Fibroblast of lung (primary cell): ENCODE measurements around the gene MLLT6. TPM values are rescaled to one million over a fixed set of nuclear protein-coding genes. Genes with fewer than 3 reads are reported as not detected.

Source experiments
- DNase-seq, 2 donors: peaks; one replicate each; pipeline versions ENCODE4 v3.0.0 to v3.0.0-alpha.2; 2010; ENCODE audit warnings: low read depth in 2 of 2
- H2AFZ ChIP-seq: 2 replicates; pipeline ENCODE4 v1.5.1; 2012; ENCODE audit warnings: low read length, control low read depth, inconsistent platforms
- H3K27ac ChIP-seq: 2 replicates; pipeline ENCODE4 v1.5.1; 2011; ENCODE audit warnings: low read length, control low read depth; ENCODE audit not compliant: insufficient read depth
- H3K27me3 ChIP-seq: 2 replicates; pipeline ENCODE4 v1.5.1; 2011; ENCODE audit warnings: mild to moderate bottlenecking, low read length; ENCODE audit not compliant: control insufficient read depth, insufficient read depth
- H3K36me3 ChIP-seq: 2 replicates; pipeline ENCODE4 v1.5.1; 2011; ENCODE audit warnings: low read length; ENCODE audit not compliant: control insufficient read depth, insufficient read depth
- H3K4me1 ChIP-seq: 2 replicates; pipeline ENCODE4 v1.5.1; 2011; ENCODE audit warnings: low read length; ENCODE audit not compliant: control insufficient read depth, insufficient read depth; ENCODE audit errors: extremely low read depth
- H3K4me2 ChIP-seq: 2 replicates; pipeline ENCODE4 v1.5.1; 2011; ENCODE audit warnings: low read length, control low read depth; ENCODE audit not compliant: insufficient read depth; ENCODE audit errors: extremely low read depth
- H3K4me3 ChIP-seq, 4 experiments: fragments of 200-600 bp in 1 of 4; sonication (generic) in 1 of 4; replicated peaks in 1 of 4; 2 replicates each; pipeline ENCODE4 v1.5.1; 2011 to 2016; ENCODE audit warnings: low read length in 4 of 4, low read depth in 3 of 4, mild to moderate bottlenecking in 3 of 4, control low read depth in 2 of 4, inconsistent platforms in 1 of 4, mixed read lengths in 1 of 4; ENCODE audit not compliant: insufficient read depth in 1 of 4; ENCODE audit errors: control extremely low read depth in 1 of 4
- H3K79me2 ChIP-seq: 2 replicates; pipeline ENCODE4 v1.5.1; 2012; ENCODE audit warnings: mild to moderate bottlenecking, low read length, inconsistent platforms; ENCODE audit not compliant: control insufficient read depth, insufficient read depth
- H3K9ac ChIP-seq: 2 replicates; pipeline ENCODE4 v1.5.1; 2011; ENCODE audit warnings: mild to moderate bottlenecking, low read length, control low read depth; ENCODE audit not compliant: insufficient read depth
- H3K9me3 ChIP-seq: 2 replicates; pipeline ENCODE4 v1.5.1; 2012; ENCODE audit warnings: low read depth, low read length; ENCODE audit not compliant: control insufficient read depth, insufficient read depth
- H4K20me1 ChIP-seq: 2 replicates; pipeline ENCODE4 v1.5.1; 2011; ENCODE audit warnings: low read length; ENCODE audit not compliant: control insufficient read depth, insufficient read depth; ENCODE audit errors: extremely low read depth
- EZH2 ChIP-seq: IDR thresholded peaks from 2 replicates; pipeline ENCODE4 v1.5.1; 2012; ENCODE audit warnings: low read length, control low read depth, mild to moderate bottlenecking; ENCODE audit errors: missing control alignments
- polyA plus RNA-seq, 2 donors: library from polyadenylated mRNA; depleted of rRNA in 1 of 2; stranded (reverse) in 1 of 2; unstranded in 1 of 2; fragments of >200 nt; gene quantifications; 2 replicates each; pipeline ENCODE4 v1.2.1, GENCODE V29; 2011 to 2012; ENCODE audit warnings: missing spikeins in 1 of 2
- total RNA-seq: library from RNA; depleted of rRNA; stranded (reverse); fragments of >200 nt; gene quantifications from 2 replicates; pipeline ENCODE4 v1.2.1, GENCODE V29; 2014
- TF ChIP-seq, protein P1 (sequence below), 2 donors: IDR thresholded peaks in 1 of 2; conservative IDR thresholded peaks in 1 of 2; 1 replicate in 1 of 2; 2 replicates in 1 of 2; pipeline ENCODE4 v1.5.1; 2011 to 2012; ENCODE audit warnings: low read length in 2 of 2, control low read depth in 1 of 2, inconsistent platforms in 1 of 2, low read depth in 1 of 2, mild to moderate bottlenecking in 1 of 2

MLLT6 gene
- total and polyA plus RNA-seq, 2 donors (not counting 1 experiment from before 2014, with no cell fraction given): 15.4 to 17.7 TPM

DNA sequence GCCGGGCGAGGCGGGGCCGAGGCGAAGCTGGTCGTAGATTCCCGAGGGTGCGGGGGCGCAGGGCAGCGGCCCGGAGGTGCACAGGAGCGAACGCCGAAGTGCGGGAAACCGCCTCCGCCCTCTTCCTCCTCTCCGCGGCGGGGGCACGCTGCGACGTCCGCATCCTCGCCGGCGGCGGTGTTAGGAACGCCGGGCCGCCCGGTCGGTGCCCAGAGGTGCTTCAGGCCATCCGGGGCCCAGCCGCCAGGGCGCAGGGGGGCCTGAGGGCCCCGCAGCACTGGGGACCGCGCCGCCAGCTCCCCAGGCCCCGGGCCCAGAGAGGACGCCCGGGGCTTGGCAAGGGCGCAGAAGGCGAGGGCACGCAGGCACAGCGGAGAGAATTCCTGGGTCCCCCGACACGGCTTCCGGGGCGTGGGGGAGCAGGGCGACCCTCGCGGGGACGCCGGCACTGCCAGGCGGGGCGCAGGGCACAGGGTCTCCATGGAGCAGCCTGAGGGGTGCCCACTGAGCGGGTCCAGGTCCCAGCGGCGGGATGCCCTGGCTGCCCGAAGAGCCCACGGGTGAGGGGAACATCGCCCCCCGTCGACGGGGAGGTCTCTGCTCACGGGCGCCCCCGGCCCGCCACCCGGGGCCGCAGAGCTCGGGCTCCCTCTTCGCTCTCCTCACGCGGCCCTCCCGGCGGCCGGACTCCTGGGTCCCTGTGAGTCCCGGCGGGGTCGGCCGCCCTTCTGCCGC is 30.9 kb upstream of the MLLT6 start:
- DNase-seq: no peak
- peaks cover 50% of the 10 kb centered on the region for H3K27me3 ChIP-seq
- H3K4me1 ChIP-seq: peaks cover 2% of the 10 kb centered on the region
- peak overlapping the region; percentile 75 for H3K4me2 ChIP-seq
- peak overlapping the region in 1 of 4 experiments; percentile 55 for H3K4me3 ChIP-seq
- no peaks in the 10 kb centered on the region for H3K9me3 ChIP-seq
- TF ChIP-seq EZH2: peak; percentile 98
- TF ChIP-seq, protein P1, sequence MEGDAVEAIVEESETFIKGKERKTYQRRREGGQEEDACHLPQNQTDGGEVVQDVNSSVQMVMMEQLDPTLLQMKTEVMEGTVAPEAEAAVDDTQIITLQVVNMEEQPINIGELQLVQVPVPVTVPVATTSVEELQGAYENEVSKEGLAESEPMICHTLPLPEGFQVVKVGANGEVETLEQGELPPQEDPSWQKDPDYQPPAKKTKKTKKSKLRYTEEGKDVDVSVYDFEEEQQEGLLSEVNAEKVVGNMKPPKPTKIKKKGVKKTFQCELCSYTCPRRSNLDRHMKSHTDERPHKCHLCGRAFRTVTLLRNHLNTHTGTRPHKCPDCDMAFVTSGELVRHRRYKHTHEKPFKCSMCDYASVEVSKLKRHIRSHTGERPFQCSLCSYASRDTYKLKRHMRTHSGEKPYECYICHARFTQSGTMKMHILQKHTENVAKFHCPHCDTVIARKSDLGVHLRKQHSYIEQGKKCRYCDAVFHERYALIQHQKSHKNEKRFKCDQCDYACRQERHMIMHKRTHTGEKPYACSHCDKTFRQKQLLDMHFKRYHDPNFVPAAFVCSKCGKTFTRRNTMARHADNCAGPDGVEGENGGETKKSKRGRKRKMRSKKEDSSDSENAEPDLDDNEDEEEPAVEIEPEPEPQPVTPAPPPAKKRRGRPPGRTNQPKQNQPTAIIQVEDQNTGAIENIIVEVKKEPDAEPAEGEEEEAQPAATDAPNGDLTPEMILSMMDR (conservative IDR thresholded peaks at IDR 0.05 in 1 of 2, IDR thresholded peaks at IDR 0.05 in 1 of 2; ENCODE audit: low read depth in 1 of 2, low read length in 2 of 2): no peak
- H3K9ac ChIP-seq: peak overlapping the region; percentile 25
- no peak overlapping the region for H3K27ac ChIP-seq
- H3K79me2 ChIP-seq: no peaks in the 10 kb centered on the region
- no peak overlapping the region for H2AFZ ChIP-seq
- H4K20me1 ChIP-seq: no peaks in the 10 kb centered on the region
- H3K36me3 ChIP-seq: no peaks in the 10 kb centered on the region

DNA sequence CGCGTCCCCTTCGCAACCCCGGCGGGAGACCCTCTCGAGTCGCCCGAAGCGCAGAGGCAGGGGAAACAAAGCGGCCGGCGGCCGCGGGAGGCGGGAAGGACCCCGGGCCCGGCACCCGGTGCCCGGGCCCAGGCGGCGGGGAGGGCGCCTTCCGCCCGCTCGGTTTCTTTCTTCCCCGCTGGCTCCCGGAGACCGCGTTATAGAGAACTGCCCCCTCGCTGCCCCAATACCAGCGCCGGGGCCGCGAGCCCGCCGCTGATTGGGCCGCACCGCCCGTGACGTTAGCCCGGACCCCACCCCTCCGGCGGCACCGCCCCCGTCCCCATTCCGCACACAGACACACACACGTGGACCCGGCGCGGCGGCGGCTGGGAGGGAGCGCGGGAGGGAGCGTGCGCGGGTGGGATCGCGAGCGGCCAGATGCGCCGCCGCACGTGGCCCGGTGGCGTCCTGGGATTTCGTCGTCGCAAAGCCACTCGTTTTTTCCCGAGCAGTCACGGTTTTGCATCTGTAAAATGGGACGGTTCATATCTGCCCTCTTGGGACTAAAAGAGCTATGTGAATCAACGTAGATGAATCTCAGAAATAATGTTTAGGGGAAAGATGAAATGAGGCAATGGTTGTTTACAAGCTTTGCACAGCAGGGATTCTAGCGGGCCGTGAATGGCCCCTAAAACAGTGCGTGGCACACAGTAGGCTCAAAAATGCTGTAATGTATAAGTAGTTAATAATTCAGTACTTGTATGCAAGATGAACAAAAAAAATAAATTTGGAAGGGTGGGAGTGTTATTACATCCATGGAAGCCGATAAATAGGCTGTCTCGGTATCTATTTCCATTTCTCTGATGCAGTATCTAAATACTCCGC is 30.1 kb upstream of the MLLT6 start, which contains the start of gene EPOP:
TSS of gene EPOP (minus strand) at position 209 of the 867 bp plus-strand sequence. CDS start 462 bp downstream, outside the sequence.
- Histone ChIP-seq H2AFZ (no peak within 1 kb of the TSS), H3K4me2 (peak within 1 kb of the TSS; percentile 75), H3K27me3 (peaks cover 42% of the 10 kb centered on the region), H3K79me2 (no peaks in the 10 kb centered on the region), H3K4me3 (peak within 1 kb of the TSS in 1 of 4 experiments; percentile 55), H3K4me1 (peaks cover 2% of the 10 kb centered on the region), H3K9me3 (no peaks in the 10 kb centered on the region), H3K9ac (peak within 1 kb of the TSS; percentile 25), H3K27ac (no peak within 1 kb of the TSS), H3K36me3 (no peaks in the 10 kb centered on the region), H4K20me1 (no peaks in the 10 kb centered on the region)
- peak; percentile 68 to 79 for DNase-seq
- TF ChIP-seq EZH2: no peak
- TF ChIP-seq, protein P1 (conservative IDR thresholded peaks at IDR 0.05 in 1 of 2, IDR thresholded peaks at IDR 0.05 in 1 of 2; ENCODE audit: low read depth in 1 of 2, low read length in 2 of 2): no peak
